HG03097 (cell line): ENCODE measurements around the gene TP63.

Experiments
- ATAC-seq: cut with Tn5 transposase; IDR thresholded peaks from one replicate; pipeline ENCODE4 v1.9.1; 2021; ENCODE audit not compliant: unreplicated experiment, low FRiP score

TP63 gene

GRCh38 chr3:189842681-189843602, 211.8 kb downstream of the TP63 start:
- no peak for ATAC-seq

- no peak for ATAC-seq
Observed at GRCh38 chr3:189845069-189845468, 213.9 kb downstream of the TP63 start.

- no peak for ATAC-seq
Observed at GRCh38 chr3:189848395-189849040, 217.3 kb downstream of the TP63 start.

GRCh38 chr3:189849262-189849661, 218.1 kb downstream of the TP63 start:
- ATAC-seq: no peak

GRCh38 chr3:189851682-189852081, 220.5 kb downstream of the TP63 start:
- ATAC-seq: no peak

GRCh38 chr3:189853906-189854305, 222.7 kb downstream of the TP63 start:
- no peak for ATAC-seq

GRCh38 chr3:189860296-189860695, 229.1 kb downstream of the TP63 start:
- ATAC-seq: no peak

GRCh38 chr3:189862385-189862998, 231.3 kb downstream of the TP63 start:
- no peak for ATAC-seq

- ATAC-seq: no peak
Observed at GRCh38 chr3:189863031-189863430, 231.8 kb downstream of the TP63 start.

GRCh38 chr3:189868061-189868460, 236.9 kb downstream of the TP63 start:
- no peak for ATAC-seq

GRCh38 chr3:189869165-189869564, 238.0 kb downstream of the TP63 start:
- no peak for ATAC-seq

GRCh38 chr3:189871418-189871817, 240.2 kb downstream of the TP63 start:
- ATAC-seq: no peak

GRCh38 chr3:189883113-189883753, 252.0 kb downstream of the TP63 start:
- ATAC-seq: peak; percentile 75

- no peak for ATAC-seq
Observed at GRCh38 chr3:189890496-189890895, 259.3 kb downstream of the TP63 start.

GRCh38 chr3:189896533-189896932, 265.3 kb downstream of the TP63 start:
- no peak for ATAC-seq

GRCh38 chr3:189897406-189897805, 266.2 kb downstream of the TP63 start:
- no peak for ATAC-seq

- no peak for ATAC-seq
Observed at GRCh38 chr3:189898559-189899153, 267.5 kb downstream of the TP63 start.

GRCh38 chr3:189899186-189899585, 268.0 kb downstream of the TP63 start:
- ATAC-seq: no peak

GRCh38 chr3:189900578-189900977, 269.4 kb downstream of the TP63 start:
- no peak for ATAC-seq

GRCh38 chr3:189901481-189901880, 270.3 kb downstream of the TP63 start:
- ATAC-seq: no peak
